HepG2 (cell line): Measurements from ENCODE around the gene MX2. TPM values are rescaled to one million over a fixed set of nuclear protein-coding genes. Genes with fewer than 3 reads are reported as not detected.

ENCODE experiments used
- ATAC-seq: fragments of 200-7000 bp; cut with Tn5 transposase; 3 replicates; pipeline ENCODE4 v1.9.1; 2020; ENCODE audit warnings: mild to moderate bottlenecking, moderate library complexity
- BruUV-seq: library from RNA; stranded (reverse); fragments of 400-500 nt; replicated peaks from 2 replicates; lab custom pipeline; 2021; lab: Mats Ljungman, UMichigan
- CTCF ChIA-PET: fragments of 300-600 bp; formaldehyde crosslinking; extraction: SDS; loops from one replicate; lab custom pipeline; 2021; ENCODE audit warnings: low total read pairs, inconsistent platforms, low intra/inter-chr PET ratio; lab: Yijun Ruan, JAX
- POLR2A ChIA-PET: fragments of 350-600 bp; sonication (Branson Sonifier 250); formaldehyde crosslinking; loops from one replicate; lab custom pipeline; 2020; ENCODE audit warnings: antibody characterized with exemption, inconsistent platforms; lab: Yijun Ruan, JAX
- DNase-seq: peaks from one replicate; pipeline ENCODE4 v3.0.0-alpha.2; 2015; ENCODE audit warnings: low spot score
- FAIRE-seq: peaks from 3 replicates; lab custom pipeline; 2011; peaks lifted over from hg19 to GRCh38; lab: Jason Lieb, UNC
- H2AFZ ChIP-seq: one replicate; pipeline ENCODE4 v1.6.1; 2011; ENCODE audit warnings: low read length, inconsistent platforms
- H3K27ac ChIP-seq: fragments of 300-600 bp; 3 replicates; pipeline ENCODE4 v1.8.0; 2011; ENCODE audit warnings: mixed run types, mild to moderate bottlenecking, mixed read lengths, low read length, inconsistent platforms; ENCODE audit not compliant: insufficient read depth; ENCODE audit errors: extremely low read length
- H3K27me3 ChIP-seq, 2 experiments: fragments of 200-600 bp in 1 of 2; 2 replicates in 1 of 2; 3 replicates in 1 of 2; pipeline versions ENCODE4 v1.6.0 to v1.8.0; 2011; ENCODE audit warnings: low read length in 2 of 2, mild to moderate bottlenecking in 2 of 2, moderate library complexity in 2 of 2, inconsistent platforms in 1 of 2; ENCODE audit not compliant: insufficient read depth in 2 of 2, control insufficient read depth in 1 of 2
- H3K36me3 ChIP-seq, 2 experiments: fragments of 200-600 bp in 1 of 2; replicated peaks in 1 of 2; 2 replicates in 1 of 2; 3 replicates in 1 of 2; pipeline versions ENCODE4 v1.5.1 to v1.8.0; 2011; ENCODE audit warnings: low read length in 2 of 2, inconsistent platforms in 1 of 2; ENCODE audit not compliant: insufficient read depth in 2 of 2, control insufficient read depth in 1 of 2
- H3K4me1 ChIP-seq: 2 replicates; pipeline ENCODE4 v1.5.1; 2012; ENCODE audit warnings: low read length, inconsistent platforms; ENCODE audit not compliant: insufficient read depth
- H3K4me2 ChIP-seq: 2 replicates; pipeline ENCODE4 v1.6.0; 2011; ENCODE audit warnings: low read depth, low read length, inconsistent platforms
- H3K4me3 ChIP-seq, 3 experiments: fragments of 200-600 bp in 1 of 3; sonication (generic), shearing (Covaris generic) in 1 of 3; replicated peaks in 1 of 3; 2 replicates each; pipeline ENCODE4 v1.5.1; 2011 to 2016; ENCODE audit warnings: low read length in 3 of 3, inconsistent platforms in 2 of 3, low read depth in 2 of 3, mild to moderate bottlenecking in 2 of 3, control low read depth in 1 of 3, mixed read lengths in 1 of 3; ENCODE audit not compliant: insufficient read depth in 1 of 3
- H3K79me2 ChIP-seq: one replicate; pipeline ENCODE4 v1.6.1; 2011; ENCODE audit warnings: low read length, inconsistent platforms; ENCODE audit not compliant: insufficient read depth
- H3K9ac ChIP-seq: 2 replicates; pipeline ENCODE4 v1.6.0; 2011; ENCODE audit warnings: mild to moderate bottlenecking, low read depth, low read length, inconsistent platforms; ENCODE audit not compliant: insufficient read depth
- H3K9me3 ChIP-seq: 2 replicates; pipeline ENCODE4 v1.5.1; 2012; ENCODE audit warnings: mild to moderate bottlenecking, low read length
- H4K20me1 ChIP-seq: 2 replicates; pipeline ENCODE4 v1.6.0; 2011; ENCODE audit warnings: inconsistent platforms, mild to moderate bottlenecking, low read length, moderate library complexity; ENCODE audit not compliant: insufficient read depth
- BCL6 ChIP-seq: IDR thresholded peaks from 2 replicates; pipeline ENCODE4 v1.6.1; 2016; ENCODE audit warnings: missing genetic modification reagents, missing compliant biosample characterization
- DZIP1 ChIP-seq: sonication (generic); formaldehyde crosslinking; IDR thresholded peaks from 2 replicates; pipeline ENCODE4 v1.5.0; 2020; ENCODE audit warnings: mild to moderate bottlenecking, missing genetic modification reagents
- HDAC1 ChIP-seq: sonication (generic); formaldehyde crosslinking; IDR thresholded peaks from 2 replicates; pipeline ENCODE4 v1.5.1; 2020; ENCODE audit warnings: mild to moderate bottlenecking, missing genetic modification reagents
- MED1 ChIP-seq: sonication (generic); formaldehyde crosslinking; IDR thresholded peaks from 2 replicates; pipeline ENCODE4 v1.4.0; 2020; ENCODE audit warnings: missing genetic modification reagents
- NFKBIZ ChIP-seq: IDR thresholded peaks from 2 replicates; pipeline ENCODE4 v1.6.1; 2018; ENCODE audit warnings: missing genetic modification reagents, missing compliant biosample characterization
- SCMH1 ChIP-seq: sonication (generic); formaldehyde crosslinking; IDR thresholded peaks from 2 replicates; pipeline ENCODE4 v1.9.0; 2021; ENCODE audit warnings: missing genetic modification reagents, mild to moderate bottlenecking, borderline replicate concordance
- THAP8 ChIP-seq: sonication (generic); formaldehyde crosslinking; IDR thresholded peaks from 2 replicates; pipeline ENCODE4 v1.5.1; 2020; ENCODE audit warnings: missing genetic modification reagents, mild to moderate bottlenecking, borderline replicate concordance
- THAP9 ChIP-seq: sonication (generic); formaldehyde crosslinking; IDR thresholded peaks from 2 replicates; pipeline ENCODE4; 2020; ENCODE audit warnings: missing genetic modification reagents, mild to moderate bottlenecking, borderline replicate concordance
- TIGD3 ChIP-seq: sonication (generic); formaldehyde crosslinking; IDR thresholded peaks from 2 replicates; pipeline ENCODE4 v1.5.1; 2020; ENCODE audit warnings: mild to moderate bottlenecking, missing genetic modification reagents, borderline replicate concordance
- ZKSCAN5 ChIP-seq: sonication (generic); formaldehyde crosslinking; IDR thresholded peaks from 2 replicates; pipeline ENCODE4 v1.5.1; 2020; ENCODE audit warnings: mild to moderate bottlenecking, missing genetic modification reagents
- ZNF710 ChIP-seq: sonication (generic); formaldehyde crosslinking; IDR thresholded peaks from 2 replicates; pipeline ENCODE4 v1.5.0; 2020; ENCODE audit warnings: mild to moderate bottlenecking, missing genetic modification reagents, borderline replicate concordance
- ZNF841 ChIP-seq: sonication (generic); formaldehyde crosslinking; IDR thresholded peaks from 2 replicates; pipeline ENCODE4 v1.8.1; 2023; ENCODE audit warnings: missing genetic modification reagents, borderline replicate concordance
- WGBS: methylation state at CpG from one replicate; pipeline ENCODE4 v1.1.6; 2017; ENCODE audit warnings: low lambda C conversion rate; 5-methylcytosine and 5-hydroxymethylcytosine counted together
- in situ Hi-C: cut with HindIII; loops from 2 replicates; pipeline ENCODE4 v1.10.0; 2017; ENCODE audit warnings: low pct_unique_long_range_greater_than_20kb; ENCODE audit not compliant: extremely low pct_ligation_motif_present
- intact Hi-C: fragments of 100-400 bp; cut with micrococcal nuclease; formaldehyde crosslinking; loops from one replicate; pipeline ENCODE4 v1.10.0; 2022; ENCODE audit not compliant: unreplicated experiment
- polyA plus RNA-seq, 8 experiments: library from polyadenylated mRNA; depleted of rRNA in 3 of 8; stranded (reverse) in 7 of 8; unstranded in 1 of 8; fragments of >200 nt; fragmentation: Illumina TruSeq in 4 of 8; extraction: Trizol in 4 of 8; gene quantifications; 2 replicates each; pipeline versions ENCODE4 v1.2.1 to v1.2.3, GENCODE V29; 2011 to 2016; ENCODE audit warnings: low read depth in 4 of 8, missing spikeins in 1 of 8, mixed read lengths in 1 of 8; ENCODE audit not compliant: insufficient read depth in 1 of 8
- total RNA-seq, 5 experiments: library from RNA; depleted of rRNA; stranded (reverse); fragments of >200 nt; fragmentation: Illumina TruSeq; extraction: Trizol; gene quantifications; 2 replicates each; pipeline ENCODE4 v1.2.3, GENCODE V29; 2016; ENCODE audit warnings: low read depth in 1 of 5

Gene MX2
- total and polyA plus RNA-seq, 2 of the 13 experiments (the other 11 are each of a cell fraction or from before 2014, with no cell fraction given), result 24.0 to 35.7 TPM

GRCh38 chr21:41410361-41410760 lies 48.5 kb downstream of the MX2 start:
- DNase-seq (no peak), ATAC-seq (no peak), FAIRE-seq (no peak)
- no peak overlapping the region for H3K4me3 ChIP-seq
- H3K27me3 ChIP-seq, result no peaks in the 10 kb centered on the region
- WGBS, result 83% methylated on average over 1 of the region's 1 CpG
- peaks cover 13% of the 10 kb centered on the region for H3K4me1 ChIP-seq
- H4K20me1 ChIP-seq, result no peaks in the 10 kb centered on the region
- H2AFZ ChIP-seq, result no peak overlapping the region
- ChIA-PET POLR2A (no interaction called here), CTCF (no interaction called here)
- no peaks in the 10 kb centered on the region for H3K9me3 ChIP-seq
- H3K9ac ChIP-seq, result no peak overlapping the region
- BruUV-seq, result no TSS peak
- H3K4me2 ChIP-seq, result no peak overlapping the region
- H3K36me3 ChIP-seq, result peaks cover 0 to 5% of the 10 kb centered on the region in 2 experiments; a peak in 2 of 5 replicates
- H3K27ac ChIP-seq, result no peak overlapping the region
- intact Hi-C loops (no loop called here), in situ Hi-C loops (no loop called here)
- H3K79me2 ChIP-seq, result no peaks in the 10 kb centered on the region
- TF ChIP-seq NFKBIZ (CRISPR knock-in tag) (no peak), ZKSCAN5 (CRISPR knock-in tag) (no peak), SCMH1 (CRISPR knock-in tag) (no peak), BCL6 (CRISPR knock-in tag) (no peak), ZNF710 (CRISPR knock-in tag) (no peak), THAP8 (CRISPR knock-in tag) (no peak), HDAC1 (CRISPR knock-in tag) (no peak), THAP9 (no peak), TIGD3 (CRISPR knock-in tag) (no peak), ZNF841 (no peak), MED1 (CRISPR knock-in tag) (no peak), DZIP1 (CRISPR knock-in tag) (no peak)
